Mucosa of descending colon (tissue), 3 donors: ENCODE results near the gene TSPAN8. TPM values are rescaled to one million over a fixed set of nuclear protein-coding genes. Genes with fewer than 3 reads are reported as not detected.
"Not testable (repeated sequence)": the region's sequence is repeated elsewhere in the genome, so short reads cannot be mapped to it uniquely, and the experiment has no call there.

ENCODE experiments used
- ATAC-seq: fragments of 200-7000 bp; cut with Tn5 transposase; one replicate; pipeline ENCODE4 v1.9.1; 2020; ENCODE audit warnings: mild to moderate bottlenecking, moderate library complexity
- DNase-seq, 3 donors: peaks; one replicate each; pipeline ENCODE4 v3.0.0-alpha.2; 2020
- H3K36me3 ChIP-seq: fragments of 200-600 bp; one replicate; pipeline ENCODE4 v1.8.0; 2021; ENCODE audit warnings: low read depth, mild to moderate bottlenecking
- H3K4me1 ChIP-seq: fragments of 200-600 bp; one replicate; pipeline ENCODE4 v1.8.0; 2021; ENCODE audit warnings: low read depth, mild to moderate bottlenecking
- H3K4me3 ChIP-seq: fragments of 200-600 bp; one replicate; pipeline ENCODE4 v1.8.0; 2021; ENCODE audit warnings: mild to moderate bottlenecking
- H3K9me3 ChIP-seq: fragments of 200-600 bp; one replicate; pipeline ENCODE4 v1.8.0; 2021; ENCODE audit warnings: mild to moderate bottlenecking
- CTCF ChIP-seq: fragments of 200-600 bp; IDR thresholded peaks from one replicate; pipeline ENCODE4 v1.8.0; 2022; ENCODE audit warnings: antibody characterized with exemption, mild to moderate bottlenecking
- intact Hi-C, 2 donors: fragments of 100-400 bp; cut with DNase I in 1 of 2; cut with micrococcal nuclease in 1 of 2; formaldehyde crosslinking; loops; one replicate each; pipeline versions ENCODE4 v1.11.0 to v1.11.1; 2022; cut with DNase I, micrococcal nuclease
- total RNA-seq, 3 donors: library from RNA; stranded (reverse); fragmentation: NEBNext Ultra II Directional in 2 of 3; extraction: Animal tissue kit (Norgen Biotek cat#: 25700) in 2 of 3; gene quantifications; one replicate each; pipeline versions ENCODE4 v1.2.1 to v1.2.4, GENCODE V29; 2021 to 2023
- donor health status: DM: no; HTN: no; CAD: no; lungs with moderate emphysema.
- donor health status: DM: no; HTN: no; CAD: no.
- donor health status: DM: no; HTN: yes; CAD: no.

Gene TSPAN8
- total RNA-seq, 3 donors from 2014 or later = 685 to 1,687 (median 1,460) TPM

GRCh38 chr12:71170456-71170855, 12.7 kb upstream of the TSPAN8 start:
- ATAC-seq (no peak), DNase-seq (no peak)
- no peaks in the 10 kb centered on the region for H3K9me3 ChIP-seq
- intact Hi-C loops = no loop called here
- peaks cover 2% of the 10 kb centered on the region for H3K4me1 ChIP-seq
- no peak overlapping the region for H3K4me3 ChIP-seq
- no peaks in the 10 kb centered on the region for H3K36me3 ChIP-seq
- no peak for TF ChIP-seq CTCF

GRCh38 chr12:71169286-71169685, 11.5 kb upstream of the TSPAN8 start:
- intact Hi-C loops = no loop called here
- H3K4me1 ChIP-seq = peaks cover 6% of the 10 kb centered on the region

GRCh38 chr12:71166862-71167496, 9.2 kb upstream of the TSPAN8 start:
- intact Hi-C loops = no loop called here
- ATAC-seq = no peak
- no peak for TF ChIP-seq CTCF

More at GRCh38 chr12:71169286-71169685, 11.5 kb upstream of the TSPAN8 start:
- Histone ChIP-seq H3K36me3 (no peaks in the 10 kb centered on the region), H3K9me3 (no peaks in the 10 kb centered on the region), H3K4me3 (no peak overlapping the region)
- DNase-seq (no peak), ATAC-seq (no peak)
- TF ChIP-seq CTCF = no peak

GRCh38 chr12:71166280-71166679, 8.5 kb upstream of the TSPAN8 start:
- peaks cover 17% of the 10 kb centered on the region for H3K4me1 ChIP-seq
- ATAC-seq (no peak), DNase-seq (peak in 1 of 3 donors; percentile 39)
- H3K36me3 ChIP-seq = no peaks in the 10 kb centered on the region
- H3K9me3 ChIP-seq = no peaks in the 10 kb centered on the region
- no peak overlapping the region for H3K4me3 ChIP-seq
- intact Hi-C loops = no loop called here
- no peak for TF ChIP-seq CTCF

More at GRCh38 chr12:71166862-71167496, 9.2 kb upstream of the TSPAN8 start:
- DNase-seq = no peak
- Histone ChIP-seq H3K36me3 (no peaks in the 10 kb centered on the region), H3K4me1 (peaks cover 17% of the 10 kb centered on the region), H3K9me3 (no peaks in the 10 kb centered on the region), H3K4me3 (no peak overlapping the region)

GRCh38 chr12:71165780-71166179, 8.0 kb upstream of the TSPAN8 start:
- ATAC-seq, intact Hi-C loops: not testable (repeated sequence)
- H3K4me1 ChIP-seq = peaks cover 22% of the 10 kb centered on the region

GRCh38 chr12:71164568-71165197, 6.9 kb upstream of the TSPAN8 start:
- DNase-seq (peak in 2 of 3 donors; percentile 39 to 54), ATAC-seq (peak; percentile 69)
- H3K4me3 ChIP-seq = no peak overlapping the region
- no peaks in the 10 kb centered on the region for H3K9me3 ChIP-seq
- H3K4me1 ChIP-seq = peaks cover 32% of the 10 kb centered on the region
- no peak for TF ChIP-seq CTCF
- intact Hi-C loops = no loop called here
- H3K36me3 ChIP-seq = no peaks in the 10 kb centered on the region

More at GRCh38 chr12:71165780-71166179, 8.0 kb upstream of the TSPAN8 start:
- not testable (repeated sequence) for DNase-seq, H3K4me3 ChIP-seq, H3K36me3 ChIP-seq, H3K9me3 ChIP-seq
